CD8-positive, alpha-beta memory T cell (primary cell): ENCODE results near the gene STK36. TPM values are rescaled to one million over a fixed set of nuclear protein-coding genes. Genes with fewer than 3 reads are reported as not detected.
A peak's percentile ranks its signal among the peaks of the same experiment; 100 is the strongest.

Experiments
- CTCF ChIA-PET: fragments of 350-600 bp; sonication (Branson Sonifier 250); formaldehyde crosslinking; loops from one replicate; lab custom pipeline; 2021; ENCODE audit warnings: antibody characterized with exemption; lab: Charles Lee
- POLR2A ChIA-PET: fragments of 350-600 bp; sonication (Branson Sonifier 250); formaldehyde crosslinking; loops from one replicate; lab custom pipeline; 2021; ENCODE audit warnings: antibody characterized with exemption; lab: Charles Lee
- DNase-seq, 5 donors: peaks; one replicate each; pipeline versions ENCODE4 v3.0.0 to v3.0.0-alpha.2; 2020 to 2022; ENCODE audit warnings: mixed read lengths in 1 of 5
- H3K27ac ChIP-seq: one replicate; pipeline ENCODE4 v1.7.0; 2013; ENCODE audit warnings: low read depth, mild to moderate bottlenecking, low read length, moderate library complexity
- H3K27me3 ChIP-seq: 2 replicates; pipeline ENCODE4 v1.7.0; 2013; ENCODE audit warnings: low read length, mild to moderate bottlenecking; ENCODE audit not compliant: insufficient read depth, poor library complexity, severe bottlenecking
- H3K36me3 ChIP-seq: 2 replicates; pipeline ENCODE4 v1.7.0; 2013; ENCODE audit warnings: mild to moderate bottlenecking, low read length, moderate library complexity; ENCODE audit not compliant: insufficient read depth
- H3K4me1 ChIP-seq: 2 replicates; pipeline ENCODE4 v1.7.0; 2013; ENCODE audit warnings: mild to moderate bottlenecking, low read length, moderate library complexity; ENCODE audit not compliant: insufficient read depth
- H3K4me3 ChIP-seq: 2 replicates; pipeline ENCODE4 v1.7.0; 2013; ENCODE audit warnings: mild to moderate bottlenecking, low read length
- H3K9me3 ChIP-seq: 2 replicates; pipeline ENCODE4 v1.7.0; 2013; ENCODE audit warnings: mild to moderate bottlenecking, low read length
- H3K27ac Mint-ChIP-seq, 8 donors: one replicate each; pipeline ENCODE4 v1.8.0; 2020 to 2021; ENCODE audit warnings: mixed read lengths in 8 of 8, mild to moderate bottlenecking in 6 of 8, inconsistent platforms in 3 of 8, moderate library complexity in 3 of 8
- H3K27me3 Mint-ChIP-seq, 2 donors: one replicate each; pipeline ENCODE4 v1.8.0; 2020 to 2021; ENCODE audit warnings: mixed read lengths in 2 of 2, mild to moderate bottlenecking in 1 of 2, moderate library complexity in 1 of 2
- H3K36me3 Mint-ChIP-seq, 3 donors: one replicate each; pipeline ENCODE4 v1.8.0; 2020 to 2021; ENCODE audit warnings: mixed read lengths in 3 of 3, inconsistent platforms in 1 of 3, mild to moderate bottlenecking in 1 of 3
- H3K4me1 Mint-ChIP-seq, 3 donors: one replicate each; pipeline ENCODE4 v1.8.0; 2020 to 2021; ENCODE audit warnings: mixed read lengths in 3 of 3, inconsistent platforms in 1 of 3, mild to moderate bottlenecking in 1 of 3
- H3K4me3 Mint-ChIP-seq, 7 donors: one replicate each; pipeline ENCODE4 v1.8.0; 2020 to 2021; ENCODE audit warnings: mixed read lengths in 7 of 7, mild to moderate bottlenecking in 6 of 7, moderate library complexity in 4 of 7, inconsistent platforms in 2 of 7
- H3K9me3 Mint-ChIP-seq, 5 donors: one replicate each; pipeline ENCODE4 v1.8.0; 2020 to 2022; ENCODE audit warnings: mixed read lengths in 5 of 5, mild to moderate bottlenecking in 3 of 5, moderate library complexity in 2 of 5, inconsistent platforms in 1 of 5
- polyA plus RNA-seq: library from polyadenylated mRNA; unstranded; fragments of 300-500 nt; fragmentation: Illumina TruSeq; gene quantifications from one replicate; pipeline ENCODE4 v1.2.3, GENCODE V29; 2021
- total RNA-seq, 2 experiments: library from RNA; stranded (reverse); gene quantifications; one replicate each; pipeline ENCODE4 v1.2.3, GENCODE V29; 2021

STK36 gene
- total and polyA plus RNA-seq, 3 experiments from 2014 or later = 3.9 to 21.4 (median 19.9) TPM

DNA sequence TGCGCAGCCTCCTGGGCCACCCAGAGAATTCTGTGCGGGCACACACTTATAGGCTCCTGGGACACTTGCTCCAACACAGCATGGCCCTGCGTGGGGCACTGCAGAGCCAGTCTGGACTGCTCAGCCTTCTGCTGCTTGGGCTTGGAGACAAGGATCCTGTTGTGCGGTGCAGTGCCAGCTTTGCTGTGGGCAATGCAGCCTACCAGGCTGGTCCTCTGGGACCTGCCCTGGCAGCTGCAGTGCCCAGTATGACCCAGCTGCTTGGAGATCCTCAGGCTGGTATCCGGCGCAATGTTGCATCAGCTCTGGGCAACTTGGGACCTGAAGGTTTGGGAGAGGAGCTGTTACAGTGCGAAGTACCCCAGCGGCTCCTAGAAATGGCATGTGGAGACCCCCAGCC, 27.0 kb downstream of the STK36 start:
- Mint-ChIP-seq H3K36me3 (peaks cover 0 to 22% (median 8%) of the 10 kb centered on the region in 3 donors), H3K27me3 (no peaks in the 10 kb centered on the region), H3K9me3 (no peaks in the 10 kb centered on the region), H3K27ac (no peak overlapping the region), H3K4me3 (no peak overlapping the region), H3K4me1 (no peaks in the 10 kb centered on the region)
- DNase-seq = no peak
- Histone ChIP-seq H3K4me1 (no peaks in the 10 kb centered on the region), H3K27ac (no peak overlapping the region), H3K4me3 (no peak overlapping the region), H3K9me3 (no peaks in the 10 kb centered on the region), H3K27me3 (no peaks in the 10 kb centered on the region), H3K36me3 (no peaks in the 10 kb centered on the region)
- CTCF ChIA-PET = no interaction called here
- POLR2A ChIA-PET = no interaction called here

DNA sequence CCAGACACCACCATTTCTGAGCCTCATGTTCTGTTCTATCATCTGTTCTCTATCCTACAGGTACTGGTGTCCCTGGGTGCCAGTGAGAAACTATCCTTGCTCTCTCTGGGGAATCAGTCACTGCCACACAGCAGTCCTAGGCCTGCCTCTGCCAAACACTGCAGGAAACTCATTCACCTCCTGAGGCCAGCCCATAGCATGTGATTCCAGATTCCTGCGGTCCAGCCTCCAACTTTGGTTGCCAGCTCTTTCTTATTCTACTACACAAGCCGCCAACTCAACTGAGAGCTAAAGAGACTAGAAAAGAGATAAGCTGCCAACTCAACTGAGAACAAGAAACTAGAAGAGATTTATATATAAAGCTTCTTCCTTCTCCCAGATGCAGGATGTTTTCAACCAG, 29.9 kb downstream of the STK36 start:
- Histone ChIP-seq H3K9me3 (no peaks in the 10 kb centered on the region), H3K4me1 (no peaks in the 10 kb centered on the region), H3K27me3 (no peaks in the 10 kb centered on the region), H3K4me3 (no peak overlapping the region), H3K36me3 (no peaks in the 10 kb centered on the region), H3K27ac (no peak overlapping the region)
- POLR2A ChIA-PET = no interaction called here
- CTCF ChIA-PET = interaction anchor here (1.8 kb wide), 1 partner anchor 9 kb away, joined by 9 read pairs; the partner anchor contains the start of gene TTLL4
- H3K36me3 Mint-ChIP-seq = peaks cover 0 to 11% (median 8%) of the 10 kb centered on the region in 3 donors
- no peak for DNase-seq
- no peak overlapping the region for H3K4me3 Mint-ChIP-seq
- no peaks in the 10 kb centered on the region for H3K4me1 Mint-ChIP-seq
- H3K9me3 Mint-ChIP-seq = no peaks in the 10 kb centered on the region
- no peak overlapping the region for H3K27ac Mint-ChIP-seq
- H3K27me3 Mint-ChIP-seq = peaks cover 2 to 6% of the 10 kb centered on the region in 2 donors

DNA sequence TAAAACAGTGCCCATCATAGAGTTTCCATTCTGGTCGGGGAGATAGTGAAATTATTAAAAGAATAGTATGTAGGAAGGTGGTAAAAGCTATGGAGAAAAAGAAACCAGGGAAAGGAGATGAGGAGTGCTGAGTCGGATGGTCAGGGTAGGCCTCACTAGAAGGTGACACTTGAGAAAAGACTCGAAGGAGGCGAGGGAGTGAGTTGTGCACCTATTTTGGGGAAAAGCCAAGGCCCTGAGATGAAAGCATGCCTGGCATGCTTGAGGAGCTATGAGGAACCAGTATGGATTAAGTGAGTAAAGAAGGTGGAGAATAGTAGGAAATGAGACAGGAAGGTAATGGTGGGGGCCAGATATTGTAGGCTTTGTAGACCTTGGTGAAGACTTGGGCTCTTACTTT, 31.5 kb downstream of the STK36 start:
- no peaks in the 10 kb centered on the region for H3K4me1 ChIP-seq
- Mint-ChIP-seq H3K4me1 (no peaks in the 10 kb centered on the region), H3K36me3 (peaks cover 0 to 8% (median 6%) of the 10 kb centered on the region in 3 donors), H3K9me3 (no peaks in the 10 kb centered on the region), H3K27ac (peak overlapping the region in 1 of 8 donors; percentile 20), H3K27me3 (peaks cover 6 to 11% of the 10 kb centered on the region in 2 donors), H3K4me3 (no peak overlapping the region)
- no peak overlapping the region for H3K4me3 ChIP-seq
- DNase-seq = no peak
- H3K36me3 ChIP-seq = no peaks in the 10 kb centered on the region
- H3K27ac ChIP-seq = no peak overlapping the region
- no peaks in the 10 kb centered on the region for H3K27me3 ChIP-seq
- H3K9me3 ChIP-seq = no peaks in the 10 kb centered on the region
- ChIA-PET CTCF (no interaction called here), POLR2A (no interaction called here)

DNA sequence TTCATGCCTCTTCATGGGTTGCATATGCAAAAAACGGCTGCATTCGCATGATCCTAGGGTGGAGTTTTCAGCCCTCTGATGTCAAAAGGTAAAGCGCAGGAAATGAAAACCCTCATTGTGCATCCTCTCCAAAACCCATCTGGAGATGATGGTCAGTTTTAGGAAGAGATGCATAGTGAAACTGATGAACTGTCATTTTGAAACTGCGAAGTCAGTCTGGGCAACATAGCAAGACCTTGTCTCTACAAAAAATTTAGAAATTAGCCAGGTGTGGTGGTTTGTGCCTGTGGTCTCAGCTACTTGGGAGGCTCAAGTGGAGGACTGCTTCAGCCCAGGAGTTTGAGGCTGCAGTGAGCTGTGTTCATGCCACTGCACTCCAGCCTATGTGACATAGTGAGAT, 36.2 kb downstream of the STK36 start:
- ChIA-PET CTCF (interaction anchor here (1.3 kb wide), 1 partner anchor 36 kb away, joined by 3 read pairs; the partner anchor contains the start of genes RNF25 and STK36), POLR2A (no interaction called here)
- H3K4me1 ChIP-seq = peaks cover 16% of the 10 kb centered on the region
- Mint-ChIP-seq H3K4me1 (peaks cover 12 to 15% (median 13%) of the 10 kb centered on the region in 3 donors), H3K27me3 (peaks cover 6 to 11% of the 10 kb centered on the region in 2 donors), H3K27ac (no peak overlapping the region), H3K36me3 (peaks cover 0 to 5% (median 0%) of the 10 kb centered on the region in 3 donors), H3K4me3 (peak overlapping the region in 1 of 7 donors; percentile 30), H3K9me3 (no peaks in the 10 kb centered on the region)
- no peaks in the 10 kb centered on the region for H3K27me3 ChIP-seq
- H3K27ac ChIP-seq = no peak overlapping the region
- no peak for DNase-seq
- no peaks in the 10 kb centered on the region for H3K36me3 ChIP-seq
- no peak overlapping the region for H3K4me3 ChIP-seq
- H3K9me3 ChIP-seq = no peaks in the 10 kb centered on the region

DNA sequence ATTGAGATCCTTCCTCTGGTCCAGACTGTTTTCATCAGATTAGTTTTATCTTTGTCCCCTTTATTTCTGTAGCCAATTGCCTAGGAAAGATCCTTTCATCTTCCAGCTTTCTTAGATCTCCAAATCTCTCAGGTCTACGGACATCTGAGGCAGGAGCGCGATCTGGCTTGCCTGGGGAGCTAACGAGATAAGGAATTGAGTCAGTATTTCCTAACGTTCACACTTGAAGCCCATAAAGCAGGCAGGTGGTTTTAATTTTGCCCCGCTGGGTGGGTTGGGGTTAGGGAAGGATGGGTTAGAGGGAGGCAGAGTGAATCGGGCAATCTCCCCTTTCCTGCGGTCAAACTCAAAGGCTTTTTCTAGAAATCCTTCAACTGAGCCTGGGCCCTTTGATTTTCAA, 38.0 kb downstream of the STK36 start:
- Histone ChIP-seq H3K9me3 (no peaks in the 10 kb centered on the region), H3K27ac (no peak overlapping the region), H3K36me3 (no peaks in the 10 kb centered on the region), H3K4me1 (peaks cover 16% of the 10 kb centered on the region), H3K27me3 (no peaks in the 10 kb centered on the region), H3K4me3 (peak overlapping the region; percentile 37)
- POLR2A ChIA-PET = interaction anchor here (0.6 to 1.8 kb wide), 4 partner anchors 38 to 568 kb away, joined by 3 to 14 read pairs (median 3); partner anchors contain the start of genes BCS1L, RNF25, STK36 and ZNF142
- Mint-ChIP-seq H3K36me3 (peaks cover 0 to 5% (median 0%) of the 10 kb centered on the region in 3 donors), H3K4me1 (peaks cover 13 to 20% (median 17%) of the 10 kb centered on the region in 3 donors), H3K9me3 (no peaks in the 10 kb centered on the region), H3K27me3 (peaks cover 6 to 11% of the 10 kb centered on the region in 2 donors), H3K4me3 (peak overlapping the region in 5 of 7 donors; percentile 8 to 94 (median 16)), H3K27ac (peak overlapping the region in 3 of 8 donors; percentile 72 to 95 (median 84))
- no peak for DNase-seq
- CTCF ChIA-PET = interaction anchor here (0.6 to 2.3 kb wide), 18 partner anchors 8 to 348 kb away, joined by 3 to 15 read pairs (median 5); partner anchors contain the start of genes BCS1L, RNF25, STK36 and ZNF142

DNA sequence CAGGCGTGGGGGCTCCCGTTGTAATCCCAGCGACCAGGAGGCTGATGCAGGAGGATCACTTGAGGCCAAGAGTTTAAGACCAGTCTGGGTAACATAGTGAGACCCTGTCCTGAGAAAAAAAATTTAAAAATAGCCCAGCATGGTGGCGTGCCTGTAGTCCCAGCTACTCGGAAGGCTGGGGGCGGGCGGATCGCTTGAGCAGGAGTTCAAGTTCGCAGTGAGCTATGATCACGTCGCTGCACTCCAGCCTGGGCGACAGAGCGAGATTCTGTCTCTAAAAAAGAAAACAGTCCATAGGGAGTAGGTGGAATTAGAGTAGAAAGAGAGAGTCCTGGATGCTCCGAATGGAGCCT, 38.4 kb downstream of the STK36 start:
- Histone ChIP-seq H3K4me1 (peaks cover 16% of the 10 kb centered on the region), H3K27me3 (no peaks in the 10 kb centered on the region), H3K27ac (no peak overlapping the region), H3K36me3 (no peaks in the 10 kb centered on the region), H3K9me3 (no peaks in the 10 kb centered on the region), H3K4me3 (peak overlapping the region; percentile 37)
- DNase-seq = no peak
- Mint-ChIP-seq H3K27me3 (peaks cover 6 to 11% of the 10 kb centered on the region in 2 donors), H3K27ac (peak overlapping the region in 6 of 8 donors; percentile 22 to 93 (median 75)), H3K4me3 (peak overlapping the region; percentile 90 to 99 (median 95)), H3K36me3 (peaks cover 0 to 8% (median 0%) of the 10 kb centered on the region in 3 donors), H3K4me1 (peaks cover 13 to 20% (median 17%) of the 10 kb centered on the region in 3 donors), H3K9me3 (no peaks in the 10 kb centered on the region)
- ChIA-PET CTCF (interaction anchor here (0.6 to 2.3 kb wide), 18 partner anchors 8 to 348 kb away, joined by 3 to 15 read pairs (median 5); partner anchors contain the start of genes BCS1L, RNF25, STK36 and ZNF142), POLR2A (interaction anchor here (0.6 to 1.8 kb wide), 4 partner anchors 38 to 568 kb away, joined by 3 to 14 read pairs (median 3); partner anchors contain the start of genes BCS1L, RNF25, STK36 and ZNF142)

DNA sequence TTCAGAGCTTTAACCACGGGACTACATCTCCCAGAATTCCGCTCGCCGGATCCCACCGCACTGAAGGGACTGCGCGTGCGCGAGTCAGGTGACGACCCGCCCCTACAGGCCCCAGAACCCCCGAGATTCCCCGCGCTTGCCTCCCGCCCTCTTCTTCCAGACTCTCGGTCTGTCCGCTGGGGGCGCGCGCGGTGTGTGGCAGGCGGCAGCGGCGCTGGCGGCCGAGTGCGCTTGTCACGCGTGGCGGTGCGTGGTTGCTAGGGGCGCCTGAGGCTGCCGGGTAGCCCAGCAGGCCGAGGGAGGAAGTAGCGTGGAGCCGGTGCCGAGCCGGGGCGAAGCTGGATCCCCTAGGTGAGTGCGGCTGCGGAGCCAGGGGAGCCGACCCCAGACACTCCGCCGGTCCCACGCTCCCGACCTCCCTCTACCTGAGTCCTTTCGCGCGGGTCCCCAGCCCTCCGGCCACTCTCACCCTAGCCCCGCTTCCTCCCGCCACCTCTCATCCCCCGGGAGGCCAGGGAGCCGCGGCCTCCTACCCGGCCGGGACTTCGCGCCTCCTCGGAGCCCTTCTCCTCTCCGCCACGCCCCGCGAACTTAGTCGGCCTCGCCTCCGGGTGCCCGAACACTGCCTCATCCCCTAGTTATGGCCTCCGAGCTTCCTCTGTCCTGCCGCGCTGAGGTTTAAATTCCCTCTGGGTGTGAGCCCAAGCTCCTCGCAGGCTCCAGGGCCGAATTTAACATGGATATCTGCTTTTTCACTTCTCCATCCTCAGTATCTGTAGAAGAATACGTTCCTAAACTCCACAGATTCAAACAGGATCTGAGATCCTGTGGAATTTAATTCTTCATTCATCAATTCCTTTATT, 39.0 kb downstream of the STK36 start, which contains the start of gene TTLL4:
TSS of gene TTLL4 (plus strand) at position 149 of the 863 bp plus-strand sequence. CDS start 26,842 bp downstream, outside the sequence.
- Histone ChIP-seq H3K4me1 (peaks cover 16% of the 10 kb centered on the region), H3K27me3 (no peaks in the 10 kb centered on the region), H3K4me3 (peak within 1 kb of the TSS; percentile 69), H3K9me3 (no peaks in the 10 kb centered on the region), H3K36me3 (no peaks in the 10 kb centered on the region), H3K27ac (peak within 1 kb of the TSS; percentile 82)
- POLR2A ChIA-PET = interaction anchor here (0.6 to 1.8 kb wide), 4 partner anchors 39 to 567 kb away, joined by 3 to 14 read pairs (median 3); partner anchors contain the start of genes BCS1L, RNF25, STK36 and ZNF142
- Mint-ChIP-seq H3K9me3 (no peaks in the 10 kb centered on the region), H3K4me3 (peak within 1 kb of the TSS; percentile 90 to 99 (median 95)), H3K27ac (peak within 1 kb of the TSS; percentile 72 to 98 (median 94)), H3K4me1 (peaks cover 13 to 20% (median 17%) of the 10 kb centered on the region in 3 donors), H3K27me3 (peaks cover 4 to 10% of the 10 kb centered on the region in 2 donors), H3K36me3 (peaks cover 0 to 12% (median 2%) of the 10 kb centered on the region in 3 donors)
- CTCF ChIA-PET = interaction anchor here (0.6 to 2.3 kb wide), 21 partner anchors 8 to 349 kb away, joined by 3 to 15 read pairs (median 5); partner anchors contain the start of genes BCS1L, RNF25, STK36 and ZNF142
- peak; percentile 98 to 99 (median 99) for DNase-seq
